ENCODE measurements around the gene ACTR2. TPM values are rescaled to one million over a fixed set of nuclear protein-coding genes. Genes with fewer than 3 reads are reported as not detected.

ACTR2 gene
- total and polyA plus RNA-seq, 9 of the 15 experiments (the other 6 are each of a cell fraction or from before 2014, with no cell fraction given), result 47.3 to 239 (median 108) TPM

- Histone ChIP-seq H2AFZ (ENCODE audit: low read depth, low read length) (no peak overlapping the region), H3K36me3 (ENCODE audit: control insufficient read depth, insufficient read depth, low read length) (no peaks in the 10 kb centered on the region), H3K9me1 (ENCODE audit: control insufficient read depth, insufficient read depth, low read length) (no peaks in the 10 kb centered on the region), H3K9ac (ENCODE audit: insufficient read depth in 1 of 2, low read depth in 2 of 2, low read length in 2 of 2) (no peak overlapping the region), H3K27ac (ENCODE audit: extremely low read depth, low read depth, low read length) (no peak overlapping the region), H3K27me3 (ENCODE audit: control insufficient read depth in 2 of 2, insufficient read depth in 2 of 2, low read length in 2 of 2) (no peaks in the 10 kb centered on the region), H3K4me2 (ENCODE audit: insufficient read depth, low read length) (no peak overlapping the region), H3K4me3 (no peak overlapping the region), H3K79me2 (ENCODE audit: control insufficient read depth, insufficient read depth, low read length) (no peaks in the 10 kb centered on the region), H4K20me1 (replicated peaks; ENCODE audit: control insufficient read depth, insufficient read depth, low read length) (no peaks in the 10 kb centered on the region), H3K9me3 (replicated peaks; ENCODE audit: control insufficient read depth, insufficient read depth, low read depth, low read length) (no peaks in the 10 kb centered on the region), H3K4me1 (replicated peaks in 1 of 2; ENCODE audit: control insufficient read depth in 2 of 2, insufficient read depth in 2 of 2, low read length in 2 of 2) (peaks cover 0 to 3% of the 10 kb centered on the region in 2 experiments; a peak in 2 of 5 replicates)
- FAIRE-seq (no peak), ATAC-seq (no peak), DNase-seq (ENCODE audit: extremely low read depth in 1 of 4, low spot score in 3 of 4) (no peak)
- 10% methylated on average over 2 of the region's 2 CpGs for WGBS (ENCODE audit: insufficient coverage, low coverage, missing lambda C conversion rate)
- no TSS peak for BruUV-seq (replicated peaks)
- intact Hi-C loops (cut with micrococcal nuclease) (no loop called here), in situ Hi-C loops (cut with MboI) (no loop called here)
- ChIA-PET POLR2A (no interaction called here), CTCF (ENCODE audit: low intra/inter-chr PET ratio) (no interaction called here)
- TF ChIP-seq HDAC1 (IDR thresholded peaks at IDR 0.05) (no peak), USF2 (CRISPR knock-in tag; IDR thresholded peaks at IDR 0.05) (no peak), HNRNPH1 (optimal IDR thresholded peaks at IDR 0.05; ENCODE audit: low read depth, low read length) (no peak), ZNF778 (CRISPR knock-in tag; IDR thresholded peaks at IDR 0.05) (no peak), SAFB (IDR thresholded peaks at IDR 0.05; ENCODE audit: borderline replicate concordance, low read depth, low read length) (no peak), ILF3 (IDR thresholded peaks at IDR 0.05; ENCODE audit: borderline replicate concordance) (no peak), ZNF175 (CRISPR knock-in tag; IDR thresholded peaks at IDR 0.05; ENCODE audit: low read depth) (no peak), HMG20B (CRISPR knock-in tag; IDR thresholded peaks at IDR 0.05) (no peak), SMC3 (conservative IDR thresholded peaks at IDR 0.05; ENCODE audit: insufficient read depth, low read depth, low read length) (no peak), ATF3 (IDR thresholded peaks at IDR 0.05) (no peak), ATF3 (CRISPR knock-in tag; conservative IDR thresholded peaks at IDR 0.05) (no peak), SIRT6 (IDR thresholded peaks at IDR 0.05; ENCODE audit: low read depth, low read length) (no peak), NR0B1 (IDR thresholded peaks at IDR 0.05; ENCODE audit: partially characterized antibody) (no peak), TRIM25 (IDR thresholded peaks at IDR 0.05; ENCODE audit: borderline replicate concordance) (no peak), NFE2L1 (tag; IDR thresholded peaks at IDR 0.05; ENCODE audit: borderline replicate concordance, low read depth) (no peak), HDAC2 (IDR thresholded peaks at IDR 0.05) (no peak), NCOA6 (IDR thresholded peaks at IDR 0.05) (no peak)
Observed at GRCh38 chr2:65199166-65199565, 28.5 kb upstream of the ACTR2 start.

Data from K562 (cell line).